GM12878 (cell line): ENCODE data around the gene ZNF423. TPM values are rescaled to one million over a fixed set of nuclear protein-coding genes. Genes with fewer than 3 reads are reported as not detected.

Experiments
- ATAC-seq: fragments of 200-7000 bp; cut with Tn5 transposase; 3 replicates; pipeline ENCODE4 v1.9.1; 2020; ENCODE audit warnings: mild to moderate bottlenecking, moderate library complexity
- BruUV-seq: library from RNA; stranded (reverse); fragments of 400-500 nt; replicated peaks from 2 replicates; lab custom pipeline; 2021; lab: Mats Ljungman, UMichigan
- CTCF ChIA-PET: fragments of 300-600 bp; sonication (Branson Sonifier 250); formaldehyde crosslinking; extraction: SDS; loops from one replicate; lab custom pipeline; 2021; ENCODE audit warnings: inconsistent platforms; lab: Yijun Ruan, JAX
- POLR2A ChIA-PET: fragments of 350-600 bp; formaldehyde crosslinking; extraction: SDS; loops from one replicate; lab custom pipeline; 2021; ENCODE audit warnings: inconsistent platforms; lab: Charles Lee
- RAD21 ChIA-PET: fragments of 300-600 bp; sonication (Branson Sonifier 250); formaldehyde crosslinking; loops from one replicate; lab custom pipeline; 2023; ENCODE audit warnings: antibody characterized with exemption; ENCODE audit not compliant: unreplicated experiment; lab: Charles Lee
- SMC1A ChIA-PET: fragments of 300-600 bp; sonication (Branson Sonifier 250); formaldehyde crosslinking; loops from one replicate; lab custom pipeline; 2023; ENCODE audit not compliant: unreplicated experiment, uncharacterized antibody; lab: Charles Lee
- DNase-seq: peaks from one replicate; pipeline ENCODE4 v3.0.0-alpha.2; 2011; ENCODE audit warnings: low read depth, low spot score
- FAIRE-seq: peaks from 3 replicates; lab custom pipeline; 2011; peaks lifted over from hg19 to GRCh38; lab: Jason Lieb, UNC
- H2AFZ ChIP-seq: 2 replicates; pipeline ENCODE4 v1.6.0; 2011; ENCODE audit warnings: low read depth, low read length, control low read depth; ENCODE audit not compliant: control insufficient read depth
- H3K27ac ChIP-seq: 2 replicates; pipeline ENCODE4 v1.5.1; 2011; ENCODE audit warnings: control low read depth; ENCODE audit not compliant: control insufficient read depth, insufficient read depth
- H3K27me3 ChIP-seq, 2 experiments: replicated peaks in 1 of 2; 2 replicates each; pipeline versions ENCODE4 v1.6.0 to v1.6.1; 2011; ENCODE audit warnings: low read length in 1 of 2; ENCODE audit not compliant: control insufficient read depth in 2 of 2, insufficient read depth in 2 of 2
- H3K36me3 ChIP-seq, 2 experiments: 2 replicates each; pipeline ENCODE4 v1.5.1; 2011; ENCODE audit warnings: low read length in 1 of 2; ENCODE audit not compliant: control insufficient read depth in 2 of 2, insufficient read depth in 2 of 2
- H3K4me1 ChIP-seq: 2 replicates; pipeline ENCODE4 v1.6.1; 2011; ENCODE audit warnings: mild to moderate bottlenecking, low read length, moderate library complexity, mixed read lengths; ENCODE audit not compliant: control insufficient read depth, insufficient read depth
- H3K4me2 ChIP-seq: 2 replicates; pipeline ENCODE4 v1.6.0; 2011; ENCODE audit warnings: control low read depth; ENCODE audit not compliant: control insufficient read depth, insufficient read depth
- H3K4me3 ChIP-seq: fragments of 200-600 bp; sonication (generic); 2 replicates; pipeline ENCODE4 v1.5.1; 2016
- H3K79me2 ChIP-seq: 2 replicates; pipeline ENCODE4 v1.6.0; 2011; ENCODE audit warnings: low read length; ENCODE audit not compliant: control insufficient read depth, insufficient read depth
- H3K9ac ChIP-seq: 2 replicates; pipeline ENCODE4 v1.8.0; 2011; ENCODE audit warnings: low read length, control low read depth, mixed read lengths; ENCODE audit not compliant: control insufficient read depth, insufficient read depth
- H3K9me3 ChIP-seq: replicated peaks from 3 replicates; pipeline ENCODE4 v1.5.1; 2011; ENCODE audit warnings: mild to moderate bottlenecking, low read length; ENCODE audit not compliant: control insufficient read depth, insufficient read depth
- H4K20me1 ChIP-seq: 2 replicates; pipeline ENCODE4 v1.6.0; 2011; ENCODE audit not compliant: control insufficient read depth, insufficient read depth
- CBX5 ChIP-seq: sonication (generic); IDR thresholded peaks from 2 replicates; pipeline ENCODE4 v1.6.1; 2016; ENCODE audit warnings: low read depth, moderate library complexity, mild to moderate bottlenecking, inconsistent platforms
- FOXK2 ChIP-seq: fragments of 450-650 bp; IDR thresholded peaks from 2 replicates; pipeline ENCODE4 v1.6.1; 2017; ENCODE audit warnings: mild to moderate bottlenecking, moderate library complexity
- IRF4 ChIP-seq: IDR thresholded peaks from 2 replicates; pipeline ENCODE4 v1.6.1; 2011; ENCODE audit warnings: low read depth, low read length
- KLF5 ChIP-seq: fragments of 450-650 bp; IDR thresholded peaks from 2 replicates; pipeline ENCODE4 v1.6.1; 2014; ENCODE audit warnings: mild to moderate bottlenecking; ENCODE audit not compliant: partially characterized antibody
- NRF1 ChIP-seq: conservative IDR thresholded peaks from 2 replicates; pipeline ENCODE4 v1.6.1; 2011; ENCODE audit warnings: mild to moderate bottlenecking, low read depth, low read length, improper control_type of control experiment
- SP1 ChIP-seq: IDR thresholded peaks from one replicate; pipeline ENCODE4 v1.6.1; 2011; ENCODE audit warnings: low read depth, low read length
- SREBF1 ChIP-seq: IDR thresholded peaks from 2 replicates; pipeline ENCODE4 v1.6.1; 2012; ENCODE audit warnings: mild to moderate bottlenecking, low read length
- SUPT20H ChIP-seq: IDR thresholded peaks from 2 replicates; pipeline ENCODE4 v1.6.1; 2011; ENCODE audit warnings: low read depth, mild to moderate bottlenecking, low read length, moderate library complexity, borderline replicate concordance; ENCODE audit not compliant: control insufficient read depth
- TCF12 ChIP-seq: IDR thresholded peaks from 2 replicates; pipeline ENCODE4 v1.6.1; 2011; ENCODE audit warnings: low read depth, mild to moderate bottlenecking, low read length
- ZBED1 ChIP-seq: IDR thresholded peaks from 2 replicates; pipeline ENCODE4 v1.6.1; 2016; ENCODE audit warnings: borderline replicate concordance
- WGBS: methylation state at CpG from one replicate; pipeline ENCODE4 v1.1.6; 2016; ENCODE audit warnings: low lambda C conversion rate; ENCODE audit not compliant: insufficient replicate concordance, insufficient coverage; ENCODE audit errors: missing lambda C conversion rate; 5-methylcytosine and 5-hydroxymethylcytosine counted together
- in situ Hi-C: fragments of 300-500 bp; cut with MboI; formaldehyde crosslinking; loops from 9 replicates; pipeline ENCODE4 v1.14.3; 2018; ENCODE audit warnings: mixed read lengths
- intact Hi-C: fragments of 100-400 bp; cut with micrococcal nuclease; formaldehyde crosslinking; loops from one replicate; pipeline ENCODE4 v1.14.2; 2022; ENCODE audit not compliant: unreplicated experiment
- polyA plus RNA-seq, 11 experiments: library from polyadenylated mRNA; depleted of rRNA in 4 of 11; unstranded in 6 of 11; stranded (reverse) in 5 of 11; fragments of >200 nt; fragmentation: Nextera tagmentation in 4 of 11; fragmentation: Illumina TruSeq in 1 of 11; extraction: Ambion mirVana in 4 of 11; extraction: Trizol in 1 of 11; gene quantifications; 1 replicate in 1 of 11; 2 replicates in 10 of 11; pipeline versions ENCODE4 v1.2.1 to v1.2.3, GENCODE V29; 2011 to 2016; ENCODE audit warnings: inconsistent platforms in 2 of 11, missing spikeins in 2 of 11, low read depth in 1 of 11
- total RNA-seq, 4 experiments: library from RNA; depleted of rRNA in 3 of 4; stranded (reverse); fragments of >200 nt in 3 of 4; fragmentation: Illumina TruSeq in 1 of 4; extraction: Trizol in 1 of 4; gene quantifications; 2 replicates each; pipeline versions ENCODE4 v1.2.1 to v1.2.3, GENCODE V29; 2013 to 2021
- TF ChIP-seq, protein P1 (sequence below): fragments of 450-650 bp; conservative IDR thresholded peaks from 2 replicates; pipeline ENCODE4 v1.6.1; 2017; ENCODE audit warnings: mild to moderate bottlenecking, moderate library complexity
- TF ChIP-seq, protein P2 (sequence below): fragments of 450-650 bp; IDR thresholded peaks from 2 replicates; pipeline ENCODE4 v1.6.1; 2017; ENCODE audit warnings: low read depth, mild to moderate bottlenecking, moderate library complexity

ZNF423 gene
- total and polyA plus RNA-seq, 10 of the 15 experiments (the other 5 are each of a cell fraction or from before 2014, with no cell fraction given): 0.03 to 0.64 (median 0.10) TPM

DNA sequence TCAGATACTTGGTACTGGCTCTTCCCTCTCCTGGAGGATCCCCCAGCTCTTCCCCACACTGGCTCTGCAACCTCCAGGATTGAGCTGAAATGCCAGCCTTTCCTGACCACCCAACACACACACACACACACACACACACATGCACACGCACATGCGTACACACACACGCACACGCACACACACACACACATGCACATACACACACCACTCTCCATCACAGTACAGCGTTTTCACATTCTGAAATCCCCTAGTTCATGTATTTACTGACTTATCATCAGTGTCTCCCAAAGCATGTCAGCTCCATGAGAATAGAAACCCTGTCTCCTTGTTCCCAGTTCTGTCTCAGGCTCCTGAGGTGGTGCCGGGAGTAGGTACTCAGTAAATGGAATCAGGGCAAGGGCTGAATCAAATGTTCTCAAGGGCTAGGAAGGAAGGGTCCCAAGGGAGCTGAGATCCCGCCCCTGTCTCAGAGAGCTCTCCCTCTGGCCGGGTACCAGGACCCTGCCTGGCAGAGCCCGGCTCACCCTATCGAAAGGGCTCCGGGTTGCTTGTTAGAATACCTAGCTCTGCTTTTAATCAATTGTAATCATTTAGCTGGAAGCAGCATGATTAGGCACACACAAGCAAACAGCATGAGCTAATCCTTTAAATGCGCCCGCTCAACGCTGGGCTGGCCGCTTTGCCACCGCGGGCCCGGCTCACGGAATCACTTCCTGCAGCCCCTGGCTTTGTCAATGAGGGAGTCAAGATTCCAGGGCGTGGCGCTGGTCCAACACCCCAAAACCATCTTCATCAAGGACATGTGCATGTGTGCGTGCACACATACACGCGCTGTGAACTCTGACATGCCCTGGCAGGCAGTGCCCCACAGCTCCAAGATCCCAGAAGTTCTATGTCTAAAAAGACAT is 341.6 kb downstream of the ZNF423 start:
- no peak for ATAC-seq
- no peaks in the 10 kb centered on the region for H3K4me1 ChIP-seq
- no peaks in the 10 kb centered on the region; a peak in 1 of 4 replicates for H3K27me3 ChIP-seq
- TF ChIP-seq KLF5 (no peak), NRF1 (no peak), SP1 (no peak), FOXK2 (no peak), CBX5 (no peak), SREBF1 (no peak), ZBED1 (no peak), TCF12 (no peak), IRF4 (no peak), SUPT20H (no peak)
- TF ChIP-seq, protein P1, sequence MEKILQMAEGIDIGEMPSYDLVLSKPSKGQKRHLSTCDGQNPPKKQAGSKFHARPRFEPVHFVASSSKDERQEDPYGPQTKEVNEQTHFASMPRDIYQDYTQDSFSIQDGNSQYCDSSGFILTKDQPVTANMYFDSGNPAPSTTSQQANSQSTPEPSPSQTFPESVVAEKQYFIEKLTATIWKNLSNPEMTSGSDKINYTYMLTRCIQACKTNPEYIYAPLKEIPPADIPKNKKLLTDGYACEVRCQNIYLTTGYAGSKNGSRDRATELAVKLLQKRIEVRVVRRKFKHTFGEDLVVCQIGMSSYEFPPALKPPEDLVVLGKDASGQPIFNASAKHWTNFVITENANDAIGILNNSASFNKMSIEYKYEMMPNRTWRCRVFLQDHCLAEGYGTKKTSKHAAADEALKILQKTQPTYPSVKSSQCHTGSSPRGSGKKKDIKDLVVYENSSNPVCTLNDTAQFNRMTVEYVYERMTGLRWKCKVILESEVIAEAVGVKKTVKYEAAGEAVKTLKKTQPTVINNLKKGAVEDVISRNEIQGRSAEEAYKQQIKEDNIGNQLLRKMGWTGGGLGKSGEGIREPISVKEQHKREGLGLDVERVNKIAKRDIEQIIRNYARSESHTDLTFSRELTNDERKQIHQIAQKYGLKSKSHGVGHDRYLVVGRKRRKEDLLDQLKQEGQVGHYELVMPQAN: no peak
- TF ChIP-seq, protein P2, sequence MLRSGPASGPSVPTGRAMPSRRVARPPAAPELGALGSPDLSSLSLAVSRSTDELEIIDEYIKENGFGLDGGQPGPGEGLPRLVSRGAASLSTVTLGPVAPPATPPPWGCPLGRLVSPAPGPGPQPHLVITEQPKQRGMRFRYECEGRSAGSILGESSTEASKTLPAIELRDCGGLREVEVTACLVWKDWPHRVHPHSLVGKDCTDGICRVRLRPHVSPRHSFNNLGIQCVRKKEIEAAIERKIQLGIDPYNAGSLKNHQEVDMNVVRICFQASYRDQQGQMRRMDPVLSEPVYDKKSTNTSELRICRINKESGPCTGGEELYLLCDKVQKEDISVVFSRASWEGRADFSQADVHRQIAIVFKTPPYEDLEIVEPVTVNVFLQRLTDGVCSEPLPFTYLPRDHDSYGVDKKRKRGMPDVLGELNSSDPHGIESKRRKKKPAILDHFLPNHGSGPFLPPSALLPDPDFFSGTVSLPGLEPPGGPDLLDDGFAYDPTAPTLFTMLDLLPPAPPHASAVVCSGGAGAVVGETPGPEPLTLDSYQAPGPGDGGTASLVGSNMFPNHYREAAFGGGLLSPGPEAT: no peak
- WGBS: 71% methylated on average over 23 of the region's 24 CpGs
- FAIRE-seq: no peak
- in situ Hi-C loops: no loop called here
- no peak overlapping the region for H3K4me3 ChIP-seq
- ChIA-PET SMC1A (no interaction called here), CTCF (no interaction called here), RAD21 (no interaction called here), POLR2A (no interaction called here)
- H3K4me2 ChIP-seq: no peak overlapping the region
- no peaks in the 10 kb centered on the region for H4K20me1 ChIP-seq
- H3K36me3 ChIP-seq: no peaks in the 10 kb centered on the region
- H3K9me3 ChIP-seq: no peaks in the 10 kb centered on the region
- no peak overlapping the region for H3K9ac ChIP-seq
- H3K79me2 ChIP-seq: no peaks in the 10 kb centered on the region
- no TSS peak for BruUV-seq
- H3K27ac ChIP-seq: no peak overlapping the region
- intact Hi-C loops: no loop called here
- DNase-seq: no peak
- H2AFZ ChIP-seq: no peak overlapping the region
